IMR-90 (cell line): Measurements from ENCODE around the gene NOVA2. TPM values are rescaled to one million over a fixed set of nuclear protein-coding genes. Genes with fewer than 3 reads are reported as not detected.
A peak's percentile ranks its signal among the peaks of the same experiment; 100 is the strongest.

ENCODE experiments used
- ATAC-seq: fragments of 200-7000 bp; cut with Tn5 transposase; 2 replicates; pipeline ENCODE4 v1.9.1; 2020; ENCODE audit warnings: low read depth, mild to moderate bottlenecking, moderate library complexity
- BruUV-seq: library from RNA; stranded (reverse); fragments of 400-500 nt; replicated peaks from 2 replicates; lab custom pipeline; 2021; lab: Mats Ljungman, UMichigan
- CTCF ChIA-PET: fragments of 300-600 bp; formaldehyde crosslinking; extraction: SDS; loops from one replicate; lab custom pipeline; 2021; ENCODE audit warnings: antibody characterized with exemption; lab: Yijun Ruan, JAX
- POLR2A ChIA-PET: fragments of 300-600 bp; sonication (Branson Sonifier 250); formaldehyde crosslinking; loops from one replicate; lab custom pipeline; 2022; ENCODE audit warnings: antibody characterized with exemption; ENCODE audit not compliant: unreplicated experiment; lab: Charles Lee
- DNase-seq: peaks from one replicate; pipeline ENCODE4 v3.0.0; 2013
- H2AFZ ChIP-seq: replicated peaks from 2 replicates; pipeline ENCODE3; 2013; ENCODE audit warnings: low read length, mild to moderate bottlenecking; ENCODE audit not compliant: poor library complexity
- H2AK5ac ChIP-seq: 2 replicates; pipeline ENCODE4 v1.6.1; 2013; ENCODE audit warnings: low read depth, low read length, inconsistent platforms
- H2AK9ac ChIP-seq: replicated peaks from 2 replicates; pipeline ENCODE3; 2013; ENCODE audit warnings: mild to moderate bottlenecking, low read depth, low read length, moderate library complexity; ENCODE audit not compliant: poor library complexity
- H2BK120ac ChIP-seq: 2 replicates; pipeline ENCODE4 v1.6.1; 2013; ENCODE audit warnings: low read depth, low read length, inconsistent platforms
- H2BK15ac ChIP-seq: 3 replicates; pipeline ENCODE4 v1.6.1; 2013; ENCODE audit warnings: low read depth, low read length, inconsistent platforms
- H2BK20ac ChIP-seq: 2 replicates; pipeline ENCODE4 v1.6.1; 2013; ENCODE audit warnings: low read depth, mild to moderate bottlenecking, inconsistent platforms, low read length, moderate library complexity
- H2BK5ac ChIP-seq: 2 replicates; pipeline ENCODE4 v1.6.1; 2013; ENCODE audit warnings: mild to moderate bottlenecking, low read depth, low read length, inconsistent platforms; ENCODE audit not compliant: poor library complexity, severe bottlenecking
- H3K14ac ChIP-seq: replicated peaks from 2 replicates; pipeline ENCODE4 v1.6.1; 2013; ENCODE audit warnings: low read depth, low read length, inconsistent platforms
- H3K18ac ChIP-seq: 2 replicates; pipeline ENCODE4 v1.6.1; 2013; ENCODE audit warnings: low read depth, low read length, control low read depth
- H3K23ac ChIP-seq: 2 replicates; pipeline ENCODE4 v1.6.1; 2013; ENCODE audit warnings: low read depth, low read length, inconsistent platforms
- H3K27ac ChIP-seq: 2 replicates; pipeline ENCODE4 v1.5.1; 2013; ENCODE audit warnings: mild to moderate bottlenecking, control low read depth, low read length; ENCODE audit not compliant: insufficient read depth
- H3K27me3 ChIP-seq: 2 replicates; pipeline ENCODE4 v1.6.1; 2013; ENCODE audit warnings: low read length; ENCODE audit not compliant: control insufficient read depth, insufficient read depth
- H3K36me3 ChIP-seq: 2 replicates; pipeline ENCODE4 v1.6.1; 2013; ENCODE audit warnings: low read length, mixed read lengths; ENCODE audit not compliant: control insufficient read depth, insufficient read depth
- H3K4ac ChIP-seq: 2 replicates; pipeline ENCODE4 v1.6.1; 2013; ENCODE audit warnings: low read depth, low read length, inconsistent platforms
- H3K4me1 ChIP-seq: 2 replicates; pipeline ENCODE4 v1.6.1; 2013; ENCODE audit warnings: low read length, mixed read lengths; ENCODE audit not compliant: control insufficient read depth, insufficient read depth
- H3K4me2 ChIP-seq: 2 replicates; pipeline ENCODE4 v1.6.1; 2013; ENCODE audit warnings: low read depth, mild to moderate bottlenecking, control low read depth, low read length, moderate library complexity
- H3K4me3 ChIP-seq: 2 replicates; pipeline ENCODE4 v1.5.1; 2013; ENCODE audit warnings: low read depth, mild to moderate bottlenecking, control low read depth, low read length, moderate library complexity; ENCODE audit not compliant: insufficient read depth
- H3K56ac ChIP-seq: 2 replicates; pipeline ENCODE4 v1.6.1; 2013; ENCODE audit warnings: low read length, inconsistent platforms; ENCODE audit not compliant: insufficient read depth; ENCODE audit errors: extremely low read depth
- H3K79me1 ChIP-seq, 2 experiments: 2 replicates each; pipeline ENCODE4 v1.6.1; 2013; ENCODE audit warnings: low read length in 2 of 2, inconsistent platforms in 1 of 2, low read depth in 1 of 2
- H3K9ac ChIP-seq: 2 replicates; pipeline ENCODE4 v1.6.1; 2013; ENCODE audit warnings: low read depth, low read length, control low read depth
- H3K9me1 ChIP-seq: 2 replicates; pipeline ENCODE4 v1.6.1; 2013; ENCODE audit warnings: low read length, inconsistent platforms; ENCODE audit not compliant: insufficient read depth
- H3K9me3 ChIP-seq: 2 replicates; pipeline ENCODE4 v1.6.1; 2013; ENCODE audit warnings: low read length; ENCODE audit not compliant: control insufficient read depth, insufficient read depth
- H4K20me1 ChIP-seq: 2 replicates; pipeline ENCODE4 v1.6.1; 2013; ENCODE audit warnings: low read length, inconsistent platforms; ENCODE audit not compliant: insufficient read depth
- H4K5ac ChIP-seq: 2 replicates; pipeline ENCODE4 v1.6.1; 2013; ENCODE audit warnings: mild to moderate bottlenecking, low read depth, low read length, control low read depth
- H4K8ac ChIP-seq, 2 experiments: 2 replicates each; pipeline ENCODE4 v1.6.1; 2013; ENCODE audit warnings: low read depth in 2 of 2, low read length in 2 of 2, control low read depth in 1 of 2, inconsistent platforms in 1 of 2
- H4K91ac ChIP-seq: 2 replicates; pipeline ENCODE4 v1.6.1; 2013; ENCODE audit warnings: low read depth, low read length, inconsistent platforms; ENCODE audit not compliant: insufficient read depth
- BHLHE40 ChIP-seq: fragments of 150-350 bp; IDR thresholded peaks from 2 replicates; pipeline ENCODE4 v1.6.1; 2016; ENCODE audit warnings: mild to moderate bottlenecking, low read depth, low read length
- CHD1 ChIP-seq: IDR thresholded peaks from 2 replicates; pipeline ENCODE4 v1.6.1; 2012; ENCODE audit warnings: low read depth, low read length, improper control_type of control experiment
- CTCF ChIP-seq: conservative IDR thresholded peaks from 2 replicates; pipeline ENCODE4 v1.5.1; 2012; ENCODE audit warnings: mild to moderate bottlenecking, low read depth, low read length, improper control_type of control experiment
- FOS ChIP-seq: fragments of 150-350 bp; IDR thresholded peaks from 2 replicates; pipeline ENCODE4 v1.6.1; 2016; ENCODE audit warnings: low read depth, low read length
- MAFK ChIP-seq: IDR thresholded peaks from 2 replicates; pipeline ENCODE4 v1.6.1; 2012; ENCODE audit warnings: low read depth, low read length, improper control_type of control experiment
- MAZ ChIP-seq: IDR thresholded peaks from 2 replicates; pipeline ENCODE4 v1.6.1; 2012; ENCODE audit warnings: low read depth, mild to moderate bottlenecking, low read length, improper control_type of control experiment, moderate library complexity, borderline replicate concordance
- POLR2A ChIP-seq: IDR thresholded peaks from 2 replicates; pipeline ENCODE4 v1.6.1; 2012; ENCODE audit warnings: mild to moderate bottlenecking, low read depth, low read length
- RAD21 ChIP-seq: IDR thresholded peaks from 2 replicates; pipeline ENCODE4 v1.6.1; 2012; ENCODE audit warnings: low read length, improper control_type of control experiment
- RCOR1 ChIP-seq: IDR thresholded peaks from 2 replicates; pipeline ENCODE4 v1.6.1; 2012; ENCODE audit warnings: mild to moderate bottlenecking, low read length, improper control_type of control experiment; ENCODE audit not compliant: insufficient replicate concordance
- RFX5 ChIP-seq: IDR thresholded peaks from 2 replicates; pipeline ENCODE4 v1.8.0; 2012; ENCODE audit warnings: low read depth, mild to moderate bottlenecking, low read length, moderate library complexity
- SMC3 ChIP-seq: fragments of 150-350 bp; IDR thresholded peaks from 2 replicates; pipeline ENCODE4 v1.6.1; 2016; ENCODE audit warnings: low read depth, mild to moderate bottlenecking, antibody characterized with exemption, low read length, moderate library complexity
- WGBS, 2 experiments: methylation state at CpG; one replicate each; pipeline versions ENCODE4 v1.1.5 to v1.1.7; 2013; ENCODE audit warnings: missing lambda C conversion rate in 2 of 2; ENCODE audit not compliant: insufficient read length in 1 of 2; ENCODE audit errors: extremely low coverage in 2 of 2; 5-methylcytosine and 5-hydroxymethylcytosine counted together
- dilution Hi-C: fragments of 300-500 bp; cut with HindIII; formaldehyde crosslinking; loops from one replicate; pipeline ENCODE4 v1.14.3; 2018; ENCODE audit warnings: low sequenced_read_pairs; ENCODE audit not compliant: unreplicated experiment
- in situ Hi-C: fragments of 300-500 bp; cut with MboI; formaldehyde crosslinking; loops from 3 replicates; pipeline ENCODE4 v1.14.3; 2019; ENCODE audit warnings: low sequenced_read_pairs, inconsistent platforms, mixed read lengths
- intact Hi-C: fragments of 100-400 bp; cut with micrococcal nuclease; formaldehyde crosslinking; loops from 2 replicates; pipeline ENCODE4 v1.10.0; 2022
- polyA plus RNA-seq, 3 experiments: library from polyadenylated mRNA; depleted of rRNA; stranded (reverse); fragments of >200 nt; gene quantifications; 2 replicates each; pipeline ENCODE4 v1.2.3, GENCODE V29; 2012; ENCODE audit warnings: low replicate concordance in 1 of 3
- total RNA-seq: library from RNA; depleted of rRNA; stranded (reverse); fragments of >200 nt; gene quantifications from 2 replicates; pipeline ENCODE4 v1.2.3, GENCODE V29; 2012
- TF ChIP-seq, protein P1 (sequence below): fragments of 150-350 bp; IDR thresholded peaks from 2 replicates; pipeline ENCODE4 v1.6.1; 2017; ENCODE audit warnings: mild to moderate bottlenecking, antibody characterized with exemption, low read length, low read depth

The NOVA2 gene
- total and polyA plus RNA-seq, 2 of the 4 experiments (the other 2 are of a cell fraction): 0.03 TPM; not detected in 1

DNA sequence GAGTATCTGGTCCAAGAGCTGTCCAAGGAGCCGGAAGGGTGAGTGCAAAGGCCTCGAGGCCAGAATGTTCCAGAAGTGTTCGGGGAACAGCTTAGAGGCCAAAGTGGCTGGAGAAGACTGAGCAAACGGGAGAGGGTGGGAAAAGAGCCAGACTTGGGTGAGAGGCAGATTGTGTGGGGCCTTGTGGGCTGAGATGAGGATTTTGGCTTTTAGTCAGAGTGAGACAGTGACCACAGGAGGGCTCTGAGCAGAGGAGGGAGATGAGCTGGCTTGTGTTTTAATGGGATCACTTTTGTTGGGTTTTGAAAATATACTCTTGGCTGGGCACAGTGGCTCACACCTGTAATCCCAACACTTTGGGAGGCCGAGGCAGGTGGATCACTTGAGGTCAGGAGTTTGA, 64.7 kb downstream of the NOVA2 start:
- Histone ChIP-seq H4K91ac (no peak overlapping the region), H3K4me1 (no peaks in the 10 kb centered on the region), H2AK9ac (no peak overlapping the region), H3K56ac (no peak overlapping the region), H2AK5ac (no peak overlapping the region), H4K8ac (no peak overlapping the region), H3K9ac (no peak overlapping the region), H3K18ac (no peak overlapping the region), H2AFZ (no peak overlapping the region), H2BK20ac (no peak overlapping the region), H2BK120ac (no peak overlapping the region), H2BK15ac (no peak overlapping the region), H4K5ac (no peak overlapping the region), H3K4me2 (no peak overlapping the region), H2BK5ac (no peak overlapping the region), H3K79me1 (no peaks in the 10 kb centered on the region), H3K27ac (no peak overlapping the region), H4K20me1 (no peaks in the 10 kb centered on the region), H3K9me1 (peaks cover 3% of the 10 kb centered on the region; the same call in 1 of the 2 replicates), H3K36me3 (no peaks in the 10 kb centered on the region), H3K14ac (no peak overlapping the region), H3K9me3 (no peaks in the 10 kb centered on the region), H3K4me3 (no peak overlapping the region), H3K4ac (no peak overlapping the region), H3K23ac (no peak overlapping the region), H3K27me3 (peaks cover 20% of the 10 kb centered on the region)
- CTCF ChIA-PET: no interaction called here
- in situ Hi-C loops (no loop called here), intact Hi-C loops (no loop called here), dilution Hi-C loops (no loop called here)
- DNase-seq (peak; percentile 30), ATAC-seq (no peak)
- BruUV-seq: no TSS peak
- POLR2A ChIA-PET: no interaction called here
- TF ChIP-seq RCOR1 (no peak), CHD1 (no peak), RFX5 (no peak), MAZ (no peak), BHLHE40 (no peak), RAD21 (no peak), CTCF (no peak), MAFK (no peak), FOS (no peak), POLR2A (no peak), SMC3 (no peak)
- TF ChIP-seq, protein P1, sequence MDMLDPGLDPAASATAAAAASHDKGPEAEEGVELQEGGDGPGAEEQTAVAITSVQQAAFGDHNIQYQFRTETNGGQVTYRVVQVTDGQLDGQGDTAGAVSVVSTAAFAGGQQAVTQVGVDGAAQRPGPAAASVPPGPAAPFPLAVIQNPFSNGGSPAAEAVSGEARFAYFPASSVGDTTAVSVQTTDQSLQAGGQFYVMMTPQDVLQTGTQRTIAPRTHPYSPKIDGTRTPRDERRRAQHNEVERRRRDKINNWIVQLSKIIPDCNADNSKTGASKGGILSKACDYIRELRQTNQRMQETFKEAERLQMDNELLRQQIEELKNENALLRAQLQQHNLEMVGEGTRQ: no peak
- WGBS, 2 experiments: 90% methylated on average over 2 of the region's 5 CpGs; no CpG with 5 or more reads in 1 of the 2 experiments
